ENCODE results near the gene SOCS7. TPM values are rescaled to one million over a fixed set of nuclear protein-coding genes. Genes with fewer than 3 reads are reported as not detected.

The SOCS7 gene
- total RNA-seq, 1 donor from 2014 or later: 16.8 TPM

DNA sequence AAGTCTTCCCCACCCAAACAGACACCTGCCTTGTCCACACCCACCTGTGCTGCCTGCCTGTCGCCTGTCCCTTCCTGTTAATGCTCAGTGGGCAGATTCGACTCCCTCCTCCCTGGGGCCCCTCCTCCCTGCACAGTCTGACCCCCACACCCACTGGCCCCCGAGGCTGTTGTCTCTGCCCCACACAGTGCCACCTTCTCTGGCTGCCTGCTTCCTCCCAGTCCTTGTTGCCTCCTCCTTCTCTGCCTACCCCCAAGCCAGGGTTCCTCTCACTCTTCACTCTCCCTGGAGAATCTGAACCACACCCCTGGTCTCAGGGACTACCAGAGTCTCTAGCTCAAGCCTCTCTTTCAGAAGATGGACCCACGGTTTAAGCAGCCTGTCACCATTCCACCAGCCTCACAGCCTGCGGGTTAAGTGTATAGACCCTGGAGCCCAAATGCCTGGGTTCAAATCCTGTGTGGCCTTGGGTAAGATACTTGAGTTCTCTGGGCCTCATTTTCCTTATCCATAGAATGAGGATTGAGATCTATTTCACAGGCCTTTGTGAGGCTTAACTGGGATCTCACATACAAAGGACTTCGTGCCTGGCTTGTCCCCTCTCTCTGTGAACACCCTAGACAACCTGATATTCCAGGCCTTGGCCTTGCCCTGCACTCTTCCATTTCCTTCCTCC is 72.8 kb downstream of the SOCS7 start:
- H3K27me3 ChIP-seq (ENCODE audit: insufficient read depth, low read length): peaks cover 5% of the 10 kb centered on the region
- no peaks in the 10 kb centered on the region for H3K36me3 ChIP-seq (ENCODE audit: insufficient read depth, low read length)
- no peak overlapping the region for H3K27ac Mint-ChIP-seq (ENCODE audit: unreplicated experiment)
- no peak overlapping the region for H3K27ac ChIP-seq (ENCODE audit: low read depth, low read length)
- FAIRE-seq (no peak), DNase-seq (ENCODE audit: low read depth) (no peak)
- peaks cover 27% of the 10 kb centered on the region for H3K4me1 Mint-ChIP-seq (ENCODE audit: low read depth, unreplicated experiment)
- no peak overlapping the region for H3K4me2 ChIP-seq (ENCODE audit: low read length)
- no peaks in the 10 kb centered on the region for H3K9me3 ChIP-seq (ENCODE audit: insufficient read depth, low read depth, low read length)
- H3K36me3 Mint-ChIP-seq (ENCODE audit: low read depth, unreplicated experiment): no peaks in the 10 kb centered on the region
- peaks cover 38% of the 10 kb centered on the region for H3K4me1 ChIP-seq (ENCODE audit: insufficient read depth, low read length)
- H3K4me3 ChIP-seq (ENCODE audit: insufficient read depth, low read depth, low read length): no peak overlapping the region
- no peaks in the 10 kb centered on the region for H3K9me3 Mint-ChIP-seq (ENCODE audit: unreplicated experiment)
- TF ChIP-seq, protein P1, sequence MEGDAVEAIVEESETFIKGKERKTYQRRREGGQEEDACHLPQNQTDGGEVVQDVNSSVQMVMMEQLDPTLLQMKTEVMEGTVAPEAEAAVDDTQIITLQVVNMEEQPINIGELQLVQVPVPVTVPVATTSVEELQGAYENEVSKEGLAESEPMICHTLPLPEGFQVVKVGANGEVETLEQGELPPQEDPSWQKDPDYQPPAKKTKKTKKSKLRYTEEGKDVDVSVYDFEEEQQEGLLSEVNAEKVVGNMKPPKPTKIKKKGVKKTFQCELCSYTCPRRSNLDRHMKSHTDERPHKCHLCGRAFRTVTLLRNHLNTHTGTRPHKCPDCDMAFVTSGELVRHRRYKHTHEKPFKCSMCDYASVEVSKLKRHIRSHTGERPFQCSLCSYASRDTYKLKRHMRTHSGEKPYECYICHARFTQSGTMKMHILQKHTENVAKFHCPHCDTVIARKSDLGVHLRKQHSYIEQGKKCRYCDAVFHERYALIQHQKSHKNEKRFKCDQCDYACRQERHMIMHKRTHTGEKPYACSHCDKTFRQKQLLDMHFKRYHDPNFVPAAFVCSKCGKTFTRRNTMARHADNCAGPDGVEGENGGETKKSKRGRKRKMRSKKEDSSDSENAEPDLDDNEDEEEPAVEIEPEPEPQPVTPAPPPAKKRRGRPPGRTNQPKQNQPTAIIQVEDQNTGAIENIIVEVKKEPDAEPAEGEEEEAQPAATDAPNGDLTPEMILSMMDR (IDR thresholded peaks at IDR 0.05; ENCODE audit: insufficient read depth, low read depth, low read length): no peak
- TF ChIP-seq EZH2 (IDR thresholded peaks at IDR 0.05; ENCODE audit: insufficient read depth, low read length): no peak
- H2AFZ ChIP-seq (ENCODE audit: low read depth, low read length): no peak overlapping the region
- H3K79me2 ChIP-seq (ENCODE audit: insufficient read depth, low read length): peaks cover 21% of the 10 kb centered on the region
- H4K20me1 ChIP-seq (ENCODE audit: insufficient read depth, low read length): peaks cover 5% of the 10 kb centered on the region
- no peak overlapping the region for H3K9ac ChIP-seq (ENCODE audit: low read length)
- peaks cover 1% of the 10 kb centered on the region for H3K27me3 Mint-ChIP-seq (ENCODE audit: low read depth, unreplicated experiment)
- H3K4me3 Mint-ChIP-seq (ENCODE audit: unreplicated experiment): peak overlapping the region; percentile 23

DNA sequence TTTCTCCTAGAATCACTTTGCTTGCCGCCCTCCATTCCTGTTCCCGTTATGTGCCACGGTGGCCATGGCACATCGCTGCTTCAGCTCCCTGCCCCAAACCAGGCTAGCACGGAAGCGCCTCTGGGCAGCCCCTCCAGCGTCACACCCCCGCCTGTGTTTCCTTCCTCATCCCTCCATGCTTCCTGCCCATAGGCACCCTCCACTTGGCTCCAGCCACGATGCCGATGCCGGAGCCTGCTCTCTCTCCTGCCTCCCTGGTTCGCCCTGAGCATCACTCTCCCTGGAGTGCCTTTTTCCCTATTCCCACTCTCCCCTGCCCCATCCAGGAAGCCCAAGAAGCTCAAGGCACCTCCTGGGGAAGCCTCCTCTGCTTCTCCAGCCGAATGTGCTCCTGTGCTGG is 73.4 kb downstream of the SOCS7 start:
- Histone ChIP-seq H3K79me2 (ENCODE audit: insufficient read depth, low read length) (peaks cover 27% of the 10 kb centered on the region), H3K4me1 (ENCODE audit: insufficient read depth, low read length) (peaks cover 43% of the 10 kb centered on the region), H3K27ac (ENCODE audit: low read depth, low read length) (no peak overlapping the region), H3K36me3 (ENCODE audit: insufficient read depth, low read length) (no peaks in the 10 kb centered on the region), H2AFZ (ENCODE audit: low read depth, low read length) (peak overlapping the region; percentile 69), H3K9ac (ENCODE audit: low read length) (peak overlapping the region; percentile 38), H3K9me3 (ENCODE audit: insufficient read depth, low read depth, low read length) (no peaks in the 10 kb centered on the region), H3K4me3 (ENCODE audit: insufficient read depth, low read depth, low read length) (no peak overlapping the region), H3K27me3 (ENCODE audit: insufficient read depth, low read length) (no peaks in the 10 kb centered on the region), H4K20me1 (ENCODE audit: insufficient read depth, low read length) (peaks cover 11% of the 10 kb centered on the region), H3K4me2 (ENCODE audit: low read length) (no peak overlapping the region)
- no peak overlapping the region for H3K27ac Mint-ChIP-seq (ENCODE audit: unreplicated experiment)
- FAIRE-seq (no peak), DNase-seq (ENCODE audit: low read depth) (no peak)
- no peaks in the 10 kb centered on the region for H3K9me3 Mint-ChIP-seq (ENCODE audit: unreplicated experiment)
- H3K4me3 Mint-ChIP-seq (ENCODE audit: unreplicated experiment): no peak overlapping the region
- no peaks in the 10 kb centered on the region for H3K36me3 Mint-ChIP-seq (ENCODE audit: low read depth, unreplicated experiment)
- TF ChIP-seq, protein P1 (IDR thresholded peaks at IDR 0.05; ENCODE audit: insufficient read depth, low read depth, low read length): no peak
- TF ChIP-seq EZH2 (IDR thresholded peaks at IDR 0.05; ENCODE audit: insufficient read depth, low read length): no peak
- H3K4me1 Mint-ChIP-seq (ENCODE audit: low read depth, unreplicated experiment): peaks cover 33% of the 10 kb centered on the region
- peaks cover 1% of the 10 kb centered on the region for H3K27me3 Mint-ChIP-seq (ENCODE audit: low read depth, unreplicated experiment)

DNA sequence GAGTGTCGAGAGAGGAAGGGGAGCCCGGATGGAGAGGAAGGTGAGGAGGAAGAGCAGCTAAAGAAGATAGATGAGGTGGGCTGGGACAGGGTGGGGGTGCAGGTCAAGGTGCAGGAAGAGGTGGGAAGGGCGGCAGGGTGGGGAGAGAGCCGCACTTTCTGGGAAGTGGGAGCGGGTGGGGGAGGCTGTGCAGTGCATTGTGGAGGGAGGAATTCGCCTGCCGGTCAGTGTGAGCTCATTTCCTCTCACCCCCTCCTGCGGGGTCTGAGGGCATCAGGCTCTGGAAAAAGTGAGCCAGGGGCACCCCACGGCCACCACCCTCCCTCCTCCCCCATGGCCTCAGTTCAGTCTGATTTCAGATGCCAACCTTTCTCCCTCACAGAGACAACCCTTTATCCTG is 74.1 kb downstream of the SOCS7 start:
- peaks cover 46% of the 10 kb centered on the region for H3K4me1 ChIP-seq (ENCODE audit: insufficient read depth, low read length)
- H3K27ac ChIP-seq (ENCODE audit: low read depth, low read length): peak overlapping the region; percentile 10
- peaks cover 34% of the 10 kb centered on the region for H3K79me2 ChIP-seq (ENCODE audit: insufficient read depth, low read length)
- peak; percentile 20 for DNase-seq (ENCODE audit: low read depth)
- Mint-ChIP-seq H3K4me1 (ENCODE audit: low read depth, unreplicated experiment) (peaks cover 39% of the 10 kb centered on the region), H3K4me3 (ENCODE audit: unreplicated experiment) (no peak overlapping the region), H3K9me3 (ENCODE audit: unreplicated experiment) (no peaks in the 10 kb centered on the region), H3K27me3 (ENCODE audit: low read depth, unreplicated experiment) (peaks cover 1% of the 10 kb centered on the region), H3K27ac (ENCODE audit: unreplicated experiment) (peak overlapping the region; percentile 41), H3K36me3 (ENCODE audit: low read depth, unreplicated experiment) (no peaks in the 10 kb centered on the region)
- no peak overlapping the region for H3K4me3 ChIP-seq (ENCODE audit: insufficient read depth, low read depth, low read length)
- H3K9ac ChIP-seq (ENCODE audit: low read length): peak overlapping the region; percentile 38
- peak overlapping the region; percentile 62 for H3K4me2 ChIP-seq (ENCODE audit: low read length)
- no peaks in the 10 kb centered on the region for H3K27me3 ChIP-seq (ENCODE audit: insufficient read depth, low read length)
- H3K9me3 ChIP-seq (ENCODE audit: insufficient read depth, low read depth, low read length): no peaks in the 10 kb centered on the region
- no peak for FAIRE-seq
- H4K20me1 ChIP-seq (ENCODE audit: insufficient read depth, low read length): peaks cover 18% of the 10 kb centered on the region
- TF ChIP-seq EZH2 (IDR thresholded peaks at IDR 0.05; ENCODE audit: insufficient read depth, low read length): no peak
- TF ChIP-seq, protein P1 (IDR thresholded peaks at IDR 0.05; ENCODE audit: insufficient read depth, low read depth, low read length): no peak
- peak overlapping the region; percentile 69 for H2AFZ ChIP-seq (ENCODE audit: low read depth, low read length)
- H3K36me3 ChIP-seq (ENCODE audit: insufficient read depth, low read length): no peaks in the 10 kb centered on the region
